GM23248 (cell line): Measurements from ENCODE around the gene CHN2.

Experiments used
- EZH2 ChIP-seq: fragments of 200-600 bp; sonication (generic); IDR thresholded peaks from 2 replicates; pipeline ENCODE4 v1.6.1; 2018; ENCODE audit warnings: antibody characterized with exemption, mild to moderate bottlenecking; ENCODE audit not compliant: insufficient read depth, poor library complexity, severe bottlenecking
- EZH2phosphoT487 ChIP-seq: fragments of 200-600 bp; sonication (generic); IDR thresholded peaks from 2 replicates; pipeline ENCODE4 v1.6.1; 2018; ENCODE audit warnings: antibody characterized with exemption, moderate library complexity, mild to moderate bottlenecking, low read depth; ENCODE audit not compliant: insufficient read depth

- TF ChIP-seq EZH2 (no peak), EZH2phosphoT487 (no peak)
Observed at GRCh38 chr7:29194594-29195427, at the start of gene CHN2.
